IPS-15b (cell line): ENCODE data around the gene TSPAN7.

Source experiments
- H3K27me3 ChIP-seq: one replicate; pipeline ENCODE4 v1.6.1; 2013; ENCODE audit warnings: low read length; ENCODE audit not compliant: control insufficient read depth, insufficient read depth
- H3K36me3 ChIP-seq: one replicate; pipeline ENCODE4 v1.6.1; 2013; ENCODE audit warnings: low read length; ENCODE audit not compliant: control insufficient read depth, insufficient read depth
- H3K4me1 ChIP-seq: one replicate; pipeline ENCODE4 v1.6.1; 2013; ENCODE audit warnings: mild to moderate bottlenecking, low read length; ENCODE audit not compliant: control insufficient read depth, insufficient read depth
- H3K4me3 ChIP-seq: one replicate; pipeline ENCODE4 v1.5.1; 2013; ENCODE audit warnings: low read depth, low read length
- H3K9ac ChIP-seq: one replicate; pipeline ENCODE4 v1.6.1; 2013; ENCODE audit warnings: low read depth, mild to moderate bottlenecking, low read length
- H3K9me3 ChIP-seq: one replicate; pipeline ENCODE4 v1.6.1; 2013; ENCODE audit warnings: mild to moderate bottlenecking, low read length; ENCODE audit not compliant: control insufficient read depth, insufficient read depth

The TSPAN7 gene

GRCh38 chrX:38699696-38700095, 138.4 kb downstream of the TSPAN7 start:
- Histone ChIP-seq H3K4me1 (no peaks in the 10 kb centered on the region), H3K9ac (no peak overlapping the region), H3K27me3 (no peaks in the 10 kb centered on the region), H3K9me3 (no peaks in the 10 kb centered on the region), H3K4me3 (no peak overlapping the region), H3K36me3 (no peaks in the 10 kb centered on the region)

- no peaks in the 10 kb centered on the region for H3K27me3 ChIP-seq
- no peaks in the 10 kb centered on the region for H3K9me3 ChIP-seq
- H3K4me3 ChIP-seq = no peak overlapping the region
- H3K36me3 ChIP-seq = no peaks in the 10 kb centered on the region
- H3K4me1 ChIP-seq = no peaks in the 10 kb centered on the region
- no peak overlapping the region for H3K9ac ChIP-seq
Measured at GRCh38 chrX:38701073-38701472, 139.7 kb downstream of the TSPAN7 start.

- Histone ChIP-seq H3K9me3 (no peaks in the 10 kb centered on the region), H3K36me3 (no peaks in the 10 kb centered on the region), H3K9ac (no peak overlapping the region), H3K4me3 (no peak overlapping the region), H3K4me1 (no peaks in the 10 kb centered on the region), H3K27me3 (no peaks in the 10 kb centered on the region)
Measured at GRCh38 chrX:38704146-38704882, 143.0 kb downstream of the TSPAN7 start.

GRCh38 chrX:38717871-38718270, 156.5 kb downstream of the TSPAN7 start:
- no peaks in the 10 kb centered on the region for H3K27me3 ChIP-seq
- no peak overlapping the region for H3K4me3 ChIP-seq
- H3K9me3 ChIP-seq = peaks cover 2% of the 10 kb centered on the region
- no peaks in the 10 kb centered on the region for H3K4me1 ChIP-seq
- no peaks in the 10 kb centered on the region for H3K36me3 ChIP-seq
- H3K9ac ChIP-seq = no peak overlapping the region

GRCh38 chrX:38718311-38718710, 157.0 kb downstream of the TSPAN7 start:
- H3K9me3 ChIP-seq = peaks cover 2% of the 10 kb centered on the region
- no peaks in the 10 kb centered on the region for H3K4me1 ChIP-seq
- no peak overlapping the region for H3K4me3 ChIP-seq
- H3K36me3 ChIP-seq = no peaks in the 10 kb centered on the region
- H3K27me3 ChIP-seq = no peaks in the 10 kb centered on the region
- H3K9ac ChIP-seq = no peak overlapping the region

- Histone ChIP-seq H3K4me1 (no peaks in the 10 kb centered on the region), H3K9ac (no peak overlapping the region), H3K4me3 (no peak overlapping the region), H3K36me3 (no peaks in the 10 kb centered on the region), H3K27me3 (no peaks in the 10 kb centered on the region), H3K9me3 (no peaks in the 10 kb centered on the region)
Measured at GRCh38 chrX:38726612-38727011, 165.3 kb downstream of the TSPAN7 start.

GRCh38 chrX:38727668-38728067, 166.3 kb downstream of the TSPAN7 start:
- H3K4me3 ChIP-seq = no peak overlapping the region
- H3K9me3 ChIP-seq = no peaks in the 10 kb centered on the region
- no peaks in the 10 kb centered on the region for H3K27me3 ChIP-seq
- H3K36me3 ChIP-seq = no peaks in the 10 kb centered on the region
- no peaks in the 10 kb centered on the region for H3K4me1 ChIP-seq
- H3K9ac ChIP-seq = no peak overlapping the region

- no peaks in the 10 kb centered on the region for H3K4me1 ChIP-seq
- H3K27me3 ChIP-seq = no peaks in the 10 kb centered on the region
- H3K9ac ChIP-seq = no peak overlapping the region
- H3K4me3 ChIP-seq = no peak overlapping the region
- no peaks in the 10 kb centered on the region for H3K9me3 ChIP-seq
- H3K36me3 ChIP-seq = no peaks in the 10 kb centered on the region
Measured at GRCh38 chrX:38732866-38733265, 171.5 kb downstream of the TSPAN7 start.
